HG03354 (cell line): ENCODE results near the gene DAPK1.

Experiments used
- ATAC-seq: cut with Tn5 transposase; IDR thresholded peaks from one replicate; pipeline ENCODE4 v1.9.1; 2021; ENCODE audit warnings: mild to moderate bottlenecking; ENCODE audit not compliant: unreplicated experiment, poor library complexity, severe bottlenecking

The DAPK1 gene

GRCh38 chr9:87515588-87516221, 18.0 kb downstream of the DAPK1 start:
- no peak for ATAC-seq

- ATAC-seq, result no peak
These were observed 18.7 kb downstream of the DAPK1 start for GRCh38 chr9:87516222-87516925.

- no peak for ATAC-seq
These were observed 19.2 kb downstream of the DAPK1 start for GRCh38 chr9:87516926-87517290.

GRCh38 chr9:87517732-87518131, 20.1 kb downstream of the DAPK1 start:
- ATAC-seq, result no peak

- ATAC-seq, result no peak
These were observed 21.2 kb downstream of the DAPK1 start for GRCh38 chr9:87518702-87519335.

GRCh38 chr9:87519461-87519860, 21.8 kb downstream of the DAPK1 start:
- ATAC-seq, result no peak

- no peak for ATAC-seq
These were observed 22.6 kb downstream of the DAPK1 start for GRCh38 chr9:87520172-87520683.

- ATAC-seq, result no peak
These were observed 24.2 kb downstream of the DAPK1 start for GRCh38 chr9:87521834-87522233.

- no peak for ATAC-seq
These were observed 26.4 kb downstream of the DAPK1 start for GRCh38 chr9:87524061-87524460.

- ATAC-seq, result no peak
These were observed 28.1 kb downstream of the DAPK1 start for GRCh38 chr9:87525546-87526303.

GRCh38 chr9:87527211-87527916, 29.7 kb downstream of the DAPK1 start:
- ATAC-seq, result no peak

GRCh38 chr9:87528969-87529368, 31.3 kb downstream of the DAPK1 start:
- ATAC-seq, result no peak

GRCh38 chr9:87529671-87530070, 32.0 kb downstream of the DAPK1 start:
- no peak for ATAC-seq

- no peak for ATAC-seq
These were observed 33.0 kb downstream of the DAPK1 start for GRCh38 chr9:87530716-87531115.

GRCh38 chr9:87531370-87532295, 34.0 kb downstream of the DAPK1 start:
- ATAC-seq, result no peak

- ATAC-seq, result no peak
These were observed 35.6 kb downstream of the DAPK1 start for GRCh38 chr9:87533271-87533670.

GRCh38 chr9:87534036-87534435, 36.4 kb downstream of the DAPK1 start:
- ATAC-seq, result no peak

GRCh38 chr9:87534957-87535356, 37.3 kb downstream of the DAPK1 start:
- ATAC-seq, result no peak
